ENCODE data around the gene AQP2. TPM values are rescaled to one million over a fixed set of nuclear protein-coding genes. Genes with fewer than 3 reads are reported as not detected.
"Not testable (repeated sequence)": the region's sequence is repeated elsewhere in the genome, so short reads cannot be mapped to it uniquely, and the experiment has no call there.

AQP2 gene
- polyA plus RNA-seq, 2 donors = not detected

GRCh38 chr12:49982246-49983087 is 31.9 kb downstream of the AQP2 start:
- Histone ChIP-seq H3K4me1 (ENCODE audit: control insufficient read depth in 2 of 2, insufficient read depth in 2 of 2, low read length in 1 of 2) (no peaks in the 10 kb centered on the region), H3K4me3 (ENCODE audit: low read depth in 1 of 2, low read length in 2 of 2) (no peak overlapping the region)
- 92 to 95% methylated on average over 7 of the region's 7 CpGs for WGBS, 2 donors

GRCh38 chr12:49983892-49984291 is 33.4 kb downstream of the AQP2 start:
- Histone ChIP-seq H3K27ac (ENCODE audit: low read depth in 2 of 2, low read length in 1 of 2) (no peak overlapping the region), H3K4me3 (ENCODE audit: low read depth in 1 of 2, low read length in 2 of 2) (no peak overlapping the region), H3K9me3 (ENCODE audit: control insufficient read depth in 2 of 2, insufficient read depth in 1 of 2, low read depth in 1 of 2, low read length in 1 of 2) (no peaks in the 10 kb centered on the region), H3K27me3 (ENCODE audit: control insufficient read depth in 1 of 2, insufficient read depth in 2 of 2, low read length in 2 of 2) (no peaks in the 10 kb centered on the region), H3K36me3 (ENCODE audit: control insufficient read depth in 2 of 2, insufficient read depth in 2 of 2, low read length in 1 of 2) (no peaks in the 10 kb centered on the region), H3K4me1 (ENCODE audit: control insufficient read depth in 2 of 2, insufficient read depth in 2 of 2, low read length in 1 of 2) (no peaks in the 10 kb centered on the region)
- WGBS, 2 donors = 5 to 7% methylated on average over 8 of the region's 8 CpGs

More at GRCh38 chr12:49982246-49983087, 31.9 kb downstream of the AQP2 start:
- no peak overlapping the region for H3K27ac ChIP-seq (ENCODE audit: low read depth in 2 of 2, low read length in 1 of 2)
- H3K9me3 ChIP-seq (ENCODE audit: control insufficient read depth in 2 of 2, insufficient read depth in 1 of 2, low read depth in 1 of 2, low read length in 1 of 2) = no peaks in the 10 kb centered on the region
- no peaks in the 10 kb centered on the region for H3K36me3 ChIP-seq (ENCODE audit: control insufficient read depth in 2 of 2, insufficient read depth in 2 of 2, low read length in 1 of 2)
- no peaks in the 10 kb centered on the region for H3K27me3 ChIP-seq (ENCODE audit: control insufficient read depth in 1 of 2, insufficient read depth in 2 of 2, low read length in 2 of 2)

- WGBS, 2 donors = 87 to 90% methylated on average over 9 of the region's 9 CpGs
- Histone ChIP-seq H3K4me3 (ENCODE audit: low read depth in 1 of 2, low read length in 2 of 2) (no peak overlapping the region), H3K4me1 (ENCODE audit: control insufficient read depth in 2 of 2, insufficient read depth in 2 of 2, low read length in 1 of 2) (no peaks in the 10 kb centered on the region), H3K36me3 (ENCODE audit: control insufficient read depth in 2 of 2, insufficient read depth in 2 of 2, low read length in 1 of 2) (no peaks in the 10 kb centered on the region), H3K27me3 (ENCODE audit: control insufficient read depth in 1 of 2, insufficient read depth in 2 of 2, low read length in 2 of 2) (no peaks in the 10 kb centered on the region), H3K27ac (ENCODE audit: low read depth in 2 of 2, low read length in 1 of 2) (no peak overlapping the region), H3K9me3 (ENCODE audit: control insufficient read depth in 2 of 2, insufficient read depth in 1 of 2, low read depth in 1 of 2, low read length in 1 of 2) (no peaks in the 10 kb centered on the region)
Measured at GRCh38 chr12:49984476-49985359, 34.2 kb downstream of the AQP2 start.

GRCh38 chr12:49985981-49986380 is 35.4 kb downstream of the AQP2 start:
- no peaks in the 10 kb centered on the region for H3K36me3 ChIP-seq (ENCODE audit: control insufficient read depth in 2 of 2, insufficient read depth in 2 of 2, low read length in 1 of 2)
- WGBS, 2 donors = 79 to 81% methylated on average over 5 of the region's 5 CpGs

GRCh38 chr12:49986476-49986875 is 35.9 kb downstream of the AQP2 start:
- H3K27me3 ChIP-seq (ENCODE audit: control insufficient read depth in 1 of 2, insufficient read depth in 2 of 2, low read length in 2 of 2); H3K27ac ChIP-seq (ENCODE audit: low read depth in 2 of 2, low read length in 1 of 2); H3K36me3 ChIP-seq (ENCODE audit: control insufficient read depth in 2 of 2, insufficient read depth in 2 of 2, low read length in 1 of 2); H3K4me3 ChIP-seq (ENCODE audit: low read depth in 1 of 2, low read length in 2 of 2); H3K4me1 ChIP-seq (ENCODE audit: control insufficient read depth in 2 of 2, insufficient read depth in 2 of 2, low read length in 1 of 2); H3K9me3 ChIP-seq (ENCODE audit: control insufficient read depth in 2 of 2, insufficient read depth in 1 of 2, low read depth in 1 of 2, low read length in 1 of 2): not testable (repeated sequence)
- WGBS, 2 donors = 83 to 91% methylated on average over 3 of the region's 3 CpGs

More at GRCh38 chr12:49985981-49986380, 35.4 kb downstream of the AQP2 start:
- H3K4me3 ChIP-seq (ENCODE audit: low read depth in 1 of 2, low read length in 2 of 2) = no peak overlapping the region
- H3K4me1 ChIP-seq (ENCODE audit: control insufficient read depth in 2 of 2, insufficient read depth in 2 of 2, low read length in 1 of 2) = no peaks in the 10 kb centered on the region
- no peak overlapping the region for H3K27ac ChIP-seq (ENCODE audit: low read depth in 2 of 2, low read length in 1 of 2)
- H3K27me3 ChIP-seq (ENCODE audit: control insufficient read depth in 1 of 2, insufficient read depth in 2 of 2, low read length in 2 of 2) = no peaks in the 10 kb centered on the region
- H3K9me3 ChIP-seq (ENCODE audit: control insufficient read depth in 2 of 2, insufficient read depth in 1 of 2, low read depth in 1 of 2, low read length in 1 of 2) = no peaks in the 10 kb centered on the region

- no peak overlapping the region for H3K4me3 ChIP-seq (ENCODE audit: low read depth in 1 of 2, low read length in 2 of 2)
- 82 to 85% methylated on average over 4 of the region's 4 CpGs for WGBS, 2 donors
- no peaks in the 10 kb centered on the region for H3K36me3 ChIP-seq (ENCODE audit: control insufficient read depth in 2 of 2, insufficient read depth in 2 of 2, low read length in 1 of 2)
- H3K9me3 ChIP-seq (ENCODE audit: control insufficient read depth in 2 of 2, insufficient read depth in 1 of 2, low read depth in 1 of 2, low read length in 1 of 2) = no peaks in the 10 kb centered on the region
- no peaks in the 10 kb centered on the region for H3K27me3 ChIP-seq (ENCODE audit: control insufficient read depth in 1 of 2, insufficient read depth in 2 of 2, low read length in 2 of 2)
- H3K4me1 ChIP-seq (ENCODE audit: control insufficient read depth in 2 of 2, insufficient read depth in 2 of 2, low read length in 1 of 2) = no peaks in the 10 kb centered on the region
- H3K27ac ChIP-seq (ENCODE audit: low read depth in 2 of 2, low read length in 1 of 2) = no peak overlapping the region
Measured at GRCh38 chr12:49987625-49988303, 37.2 kb downstream of the AQP2 start.

GRCh38 chr12:49989400-49989799 is 38.9 kb downstream of the AQP2 start:
- not testable (repeated sequence) for H3K27me3 ChIP-seq (ENCODE audit: control insufficient read depth in 1 of 2, insufficient read depth in 2 of 2, low read length in 2 of 2); H3K4me3 ChIP-seq (ENCODE audit: low read depth in 1 of 2, low read length in 2 of 2); H3K36me3 ChIP-seq (ENCODE audit: control insufficient read depth in 2 of 2, insufficient read depth in 2 of 2, low read length in 1 of 2); H3K9me3 ChIP-seq (ENCODE audit: control insufficient read depth in 2 of 2, insufficient read depth in 1 of 2, low read depth in 1 of 2, low read length in 1 of 2); H3K4me1 ChIP-seq (ENCODE audit: control insufficient read depth in 2 of 2, insufficient read depth in 2 of 2, low read length in 1 of 2); H3K27ac ChIP-seq (ENCODE audit: low read depth in 2 of 2, low read length in 1 of 2)
- WGBS, 2 donors = 97 to 98% methylated on average over 2 of the region's 2 CpGs

- 88 to 91% methylated on average over 4 of the region's 4 CpGs for WGBS, 2 donors
- H3K27ac ChIP-seq (ENCODE audit: low read depth in 2 of 2, low read length in 1 of 2) = no peak overlapping the region
- H3K9me3 ChIP-seq (ENCODE audit: control insufficient read depth in 2 of 2, insufficient read depth in 1 of 2, low read depth in 1 of 2, low read length in 1 of 2) = no peaks in the 10 kb centered on the region
- no peaks in the 10 kb centered on the region for H3K4me1 ChIP-seq (ENCODE audit: control insufficient read depth in 2 of 2, insufficient read depth in 2 of 2, low read length in 1 of 2)
- H3K36me3 ChIP-seq (ENCODE audit: control insufficient read depth in 2 of 2, insufficient read depth in 2 of 2, low read length in 1 of 2) = peaks cover 0 to 3% of the 10 kb centered on the region in 2 donors
- H3K4me3 ChIP-seq (ENCODE audit: low read depth in 1 of 2, low read length in 2 of 2) = no peak overlapping the region
- no peaks in the 10 kb centered on the region for H3K27me3 ChIP-seq (ENCODE audit: control insufficient read depth in 1 of 2, insufficient read depth in 2 of 2, low read length in 2 of 2)
Measured at GRCh38 chr12:49990273-49990672, 39.7 kb downstream of the AQP2 start.

GRCh38 chr12:49998453-49998852 is 47.9 kb downstream of the AQP2 start:
- WGBS, 2 donors = 88 to 89% methylated on average over 2 of the region's 2 CpGs
- Histone ChIP-seq H3K36me3 (ENCODE audit: control insufficient read depth in 2 of 2, insufficient read depth in 2 of 2, low read length in 1 of 2) (no peaks in the 10 kb centered on the region), H3K27me3 (ENCODE audit: control insufficient read depth in 1 of 2, insufficient read depth in 2 of 2, low read length in 2 of 2) (no peaks in the 10 kb centered on the region), H3K4me3 (ENCODE audit: low read depth in 1 of 2, low read length in 2 of 2) (no peak overlapping the region), H3K4me1 (ENCODE audit: control insufficient read depth in 2 of 2, insufficient read depth in 2 of 2, low read length in 1 of 2) (no peaks in the 10 kb centered on the region), H3K9me3 (ENCODE audit: control insufficient read depth in 2 of 2, insufficient read depth in 1 of 2, low read depth in 1 of 2, low read length in 1 of 2) (no peaks in the 10 kb centered on the region), H3K27ac (ENCODE audit: low read depth in 2 of 2, low read length in 1 of 2) (no peak overlapping the region)
